SK-N-SH treated with all-trans-retinoic acid at 6 μM for 48 hours (cell line): Measurements from ENCODE around the gene MRPL51.

Experiments
- ARNTL ChIP-seq: fragments of 450-650 bp; formaldehyde crosslinking; IDR thresholded peaks from 2 replicates; pipeline ENCODE4 v1.5.0; 2020; ENCODE audit warnings: low read depth, mild to moderate bottlenecking, moderate library complexity, borderline replicate concordance
- CSDC2 ChIP-seq: fragments of 250-450 bp; sonication (Bioruptor Pico); IDR thresholded peaks from 2 replicates; pipeline ENCODE4 v1.5.0; 2020; ENCODE audit warnings: mild to moderate bottlenecking, moderate library complexity
- GLIS3 ChIP-seq: fragments of 250-450 bp; sonication (Bioruptor Pico); IDR thresholded peaks from 2 replicates; pipeline ENCODE4 v1.5.0; 2020; ENCODE audit warnings: mild to moderate bottlenecking, moderate library complexity
- PPARA ChIP-seq: fragments of 250-450 bp; sonication (Bioruptor Pico); IDR thresholded peaks from 2 replicates; pipeline ENCODE4 v1.5.0; 2020; ENCODE audit warnings: mild to moderate bottlenecking, borderline replicate concordance
- SNAI2 ChIP-seq: fragments of 250-450 bp; sonication (Bioruptor Pico); IDR thresholded peaks from 2 replicates; pipeline ENCODE4 v1.5.0; 2020; ENCODE audit warnings: mild to moderate bottlenecking, moderate library complexity
- TOX ChIP-seq: fragments of 250-450 bp; sonication (Bioruptor Pico); IDR thresholded peaks from 2 replicates; pipeline ENCODE4 v1.8.0; 2021; ENCODE audit warnings: mild to moderate bottlenecking, moderate library complexity, borderline replicate concordance
- ZFP3 ChIP-seq: fragments of 250-450 bp; sonication (Bioruptor Pico); IDR thresholded peaks from 2 replicates; pipeline ENCODE4 v1.5.0; 2020; ENCODE audit warnings: mild to moderate bottlenecking, moderate library complexity
- ZFP30 ChIP-seq: fragments of 450-650 bp; formaldehyde crosslinking; IDR thresholded peaks from 2 replicates; pipeline ENCODE4 v1.5.0; 2022; ENCODE audit warnings: mild to moderate bottlenecking, moderate library complexity
- ZNF565 ChIP-seq: fragments of 450-650 bp; formaldehyde crosslinking; conservative IDR thresholded peaks from 2 replicates; pipeline ENCODE4 v1.5.0; 2020; ENCODE audit warnings: low read depth, mild to moderate bottlenecking, moderate library complexity
- ZNF70 ChIP-seq: fragments of 450-650 bp; formaldehyde crosslinking; IDR thresholded peaks from 2 replicates; pipeline ENCODE4 v1.5.0; 2020; ENCODE audit warnings: mild to moderate bottlenecking, moderate library complexity
- TF ChIP-seq, protein P1 (sequence below): fragments of 250-450 bp; sonication (Bioruptor Pico); IDR thresholded peaks from 2 replicates; pipeline ENCODE4 v1.5.1; 2020; ENCODE audit warnings: low read depth, mild to moderate bottlenecking, moderate library complexity
- TF ChIP-seq, protein P2 (sequence below): fragments of 250-450 bp; sonication (Bioruptor Pico); IDR thresholded peaks from 2 replicates; pipeline ENCODE4 v1.8.0; 2020; ENCODE audit warnings: mild to moderate bottlenecking, moderate library complexity, borderline replicate concordance

GRCh38 chr12:6443361-6443983, 49.6 kb downstream of the MRPL51 start:
- TF ChIP-seq, protein P1, sequence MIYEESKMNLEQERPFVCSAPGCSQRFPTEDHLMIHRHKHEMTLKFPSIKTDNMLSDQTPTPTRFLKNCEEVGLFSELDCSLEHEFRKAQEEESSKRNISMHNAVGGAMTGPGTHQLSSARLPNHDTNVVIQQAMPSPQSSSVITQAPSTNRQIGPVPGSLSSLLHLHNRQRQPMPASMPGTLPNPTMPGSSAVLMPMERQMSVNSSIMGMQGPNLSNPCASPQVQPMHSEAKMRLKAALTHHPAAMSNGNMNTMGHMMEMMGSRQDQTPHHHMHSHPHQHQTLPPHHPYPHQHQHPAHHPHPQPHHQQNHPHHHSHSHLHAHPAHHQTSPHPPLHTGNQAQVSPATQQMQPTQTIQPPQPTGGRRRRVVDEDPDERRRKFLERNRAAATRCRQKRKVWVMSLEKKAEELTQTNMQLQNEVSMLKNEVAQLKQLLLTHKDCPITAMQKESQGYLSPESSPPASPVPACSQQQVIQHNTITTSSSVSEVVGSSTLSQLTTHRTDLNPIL (CRISPR knock-in tag) = no peak
- TF ChIP-seq, protein P2, sequence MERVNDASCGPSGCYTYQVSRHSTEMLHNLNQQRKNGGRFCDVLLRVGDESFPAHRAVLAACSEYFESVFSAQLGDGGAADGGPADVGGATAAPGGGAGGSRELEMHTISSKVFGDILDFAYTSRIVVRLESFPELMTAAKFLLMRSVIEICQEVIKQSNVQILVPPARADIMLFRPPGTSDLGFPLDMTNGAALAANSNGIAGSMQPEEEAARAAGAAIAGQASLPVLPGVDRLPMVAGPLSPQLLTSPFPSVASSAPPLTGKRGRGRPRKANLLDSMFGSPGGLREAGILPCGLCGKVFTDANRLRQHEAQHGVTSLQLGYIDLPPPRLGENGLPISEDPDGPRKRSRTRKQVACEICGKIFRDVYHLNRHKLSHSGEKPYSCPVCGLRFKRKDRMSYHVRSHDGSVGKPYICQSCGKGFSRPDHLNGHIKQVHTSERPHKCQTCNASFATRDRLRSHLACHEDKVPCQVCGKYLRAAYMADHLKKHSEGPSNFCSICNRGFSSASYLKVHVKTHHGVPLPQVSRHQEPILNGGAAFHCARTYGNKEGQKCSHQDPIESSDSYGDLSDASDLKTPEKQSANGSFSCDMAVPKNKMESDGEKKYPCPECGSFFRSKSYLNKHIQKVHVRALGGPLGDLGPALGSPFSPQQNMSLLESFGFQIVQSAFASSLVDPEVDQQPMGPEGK (CRISPR knock-in tag) = no peak
- no peak for TF ChIP-seq GLIS3 (CRISPR knock-in tag)
- TF ChIP-seq PPARA (CRISPR knock-in tag) = no peak
- no peak for TF ChIP-seq SNAI2 (CRISPR knock-in tag)
- TF ChIP-seq CSDC2 (CRISPR knock-in tag) = no peak
- TF ChIP-seq ZFP30 (CRISPR knock-in tag) = no peak
- TF ChIP-seq ZNF565 (CRISPR knock-in tag) = no peak
- TF ChIP-seq TOX = no peak
- no peak for TF ChIP-seq ZNF70 (CRISPR knock-in tag)
- TF ChIP-seq ZFP3 (CRISPR knock-in tag) = no peak
- no peak for TF ChIP-seq ARNTL (CRISPR knock-in tag)
